IPS-20b (cell line): ENCODE results near the gene TRIP13.
"Not testable (repeated sequence)": the region's sequence is repeated elsewhere in the genome, so short reads cannot be mapped to it uniquely, and the experiment has no call there.

Experiments
- H3K27ac ChIP-seq: one replicate; pipeline ENCODE4 v1.5.1; 2013; ENCODE audit warnings: low read length
- H3K27me3 ChIP-seq: 2 replicates; pipeline ENCODE4 v1.6.1; 2013; ENCODE audit warnings: mild to moderate bottlenecking, low read length, inconsistent platforms; ENCODE audit not compliant: insufficient read depth
- H3K36me3 ChIP-seq: 2 replicates; pipeline ENCODE4 v1.6.1; 2013; ENCODE audit warnings: low read depth, mild to moderate bottlenecking, inconsistent platforms, low read length, moderate library complexity; ENCODE audit not compliant: insufficient read depth
- H3K4me1 ChIP-seq: 2 replicates; pipeline ENCODE4 v1.6.1; 2013; ENCODE audit warnings: mild to moderate bottlenecking, control low read depth, inconsistent platforms, low read length, moderate library complexity; ENCODE audit not compliant: insufficient read depth
- H3K4me3 ChIP-seq: 2 replicates; pipeline ENCODE4 v1.5.1; 2013; ENCODE audit warnings: mild to moderate bottlenecking, low read length, inconsistent platforms
- H3K9ac ChIP-seq: 2 replicates; pipeline ENCODE4 v1.6.1; 2013; ENCODE audit warnings: low read depth, mild to moderate bottlenecking, inconsistent platforms, low read length, moderate library complexity
- H3K9me3 ChIP-seq: 2 replicates; pipeline ENCODE4 v1.6.1; 2013; ENCODE audit warnings: mild to moderate bottlenecking, low read depth, low read length, inconsistent platforms; ENCODE audit not compliant: insufficient read depth

TRIP13 gene

GRCh38 chr5:867300-867870 is 25.3 kb upstream of the TRIP13 start:
- Histone ChIP-seq H3K4me3 (no peak overlapping the region), H3K27me3 (no peaks in the 10 kb centered on the region), H3K9ac (no peak overlapping the region), H3K9me3 (no peaks in the 10 kb centered on the region), H3K4me1 (no peaks in the 10 kb centered on the region), H3K36me3 (peaks cover 99% of the 10 kb centered on the region), H3K27ac (no peak overlapping the region)

GRCh38 chr5:868428-869135 is 24.1 kb upstream of the TRIP13 start:
- Histone ChIP-seq H3K9me3 (no peaks in the 10 kb centered on the region), H3K4me3 (no peak overlapping the region), H3K9ac (no peak overlapping the region), H3K4me1 (no peaks in the 10 kb centered on the region), H3K27ac (no peak overlapping the region), H3K36me3 (peaks cover 99% of the 10 kb centered on the region), H3K27me3 (no peaks in the 10 kb centered on the region)

- no peaks in the 10 kb centered on the region for H3K4me1 ChIP-seq
- H3K36me3 ChIP-seq, result peaks cover 99% of the 10 kb centered on the region
- no peak overlapping the region for H3K27ac ChIP-seq
- no peak overlapping the region for H3K9ac ChIP-seq
- H3K4me3 ChIP-seq, result no peak overlapping the region
- no peaks in the 10 kb centered on the region for H3K27me3 ChIP-seq
- H3K9me3 ChIP-seq, result no peaks in the 10 kb centered on the region
These were observed 21.7 kb upstream of the TRIP13 start for GRCh38 chr5:870956-871355.

GRCh38 chr5:871596-872298 is 20.9 kb upstream of the TRIP13 start:
- Histone ChIP-seq H3K27ac (no peak overlapping the region), H3K9ac (no peak overlapping the region), H3K9me3 (no peaks in the 10 kb centered on the region), H3K27me3 (no peaks in the 10 kb centered on the region), H3K4me3 (no peak overlapping the region), H3K36me3 (peaks cover 100% of the 10 kb centered on the region), H3K4me1 (no peaks in the 10 kb centered on the region)

- H3K27me3 ChIP-seq, result no peaks in the 10 kb centered on the region
- no peak overlapping the region for H3K4me3 ChIP-seq
- H3K27ac ChIP-seq, result no peak overlapping the region
- H3K9me3 ChIP-seq, result no peaks in the 10 kb centered on the region
- H3K9ac ChIP-seq, result no peak overlapping the region
- H3K36me3 ChIP-seq, result peaks cover 100% of the 10 kb centered on the region
- no peaks in the 10 kb centered on the region for H3K4me1 ChIP-seq
These were observed 20.4 kb upstream of the TRIP13 start for GRCh38 chr5:872301-872700.

- Histone ChIP-seq H3K4me1 (no peaks in the 10 kb centered on the region), H3K27me3 (no peaks in the 10 kb centered on the region), H3K36me3 (peaks cover 100% of the 10 kb centered on the region), H3K9me3 (no peaks in the 10 kb centered on the region), H3K27ac (no peak overlapping the region), H3K4me3 (no peak overlapping the region), H3K9ac (no peak overlapping the region)
These were observed 19.4 kb upstream of the TRIP13 start for GRCh38 chr5:873328-873727.

- Histone ChIP-seq H3K9ac (no peak overlapping the region), H3K4me3 (no peak overlapping the region), H3K27me3 (no peaks in the 10 kb centered on the region), H3K36me3 (peaks cover 79% of the 10 kb centered on the region), H3K4me1 (no peaks in the 10 kb centered on the region), H3K27ac (no peak overlapping the region), H3K9me3 (no peaks in the 10 kb centered on the region)
These were observed 16.8 kb upstream of the TRIP13 start for GRCh38 chr5:875931-876330.

- Histone ChIP-seq H3K36me3 (peaks cover 79% of the 10 kb centered on the region), H3K27ac (no peak overlapping the region), H3K9ac (no peak overlapping the region), H3K4me1 (no peaks in the 10 kb centered on the region), H3K9me3 (no peaks in the 10 kb centered on the region), H3K27me3 (no peaks in the 10 kb centered on the region), H3K4me3 (no peak overlapping the region)
These were observed 16.0 kb upstream of the TRIP13 start for GRCh38 chr5:876398-877365.

- no peaks in the 10 kb centered on the region for H3K27me3 ChIP-seq
- no peaks in the 10 kb centered on the region for H3K9me3 ChIP-seq
- H3K4me3 ChIP-seq, result no peak overlapping the region
- peaks cover 79% of the 10 kb centered on the region for H3K36me3 ChIP-seq
- H3K9ac ChIP-seq, result no peak overlapping the region
- no peaks in the 10 kb centered on the region for H3K4me1 ChIP-seq
- no peak overlapping the region for H3K27ac ChIP-seq
These were observed 14.6 kb upstream of the TRIP13 start for GRCh38 chr5:878125-878524.

- H3K36me3 ChIP-seq, result peaks cover 79% of the 10 kb centered on the region
- H3K4me3 ChIP-seq, H3K27me3 ChIP-seq, H3K4me1 ChIP-seq, H3K9me3 ChIP-seq, H3K9ac ChIP-seq, H3K27ac ChIP-seq: not testable (repeated sequence)
These were observed 14.0 kb upstream of the TRIP13 start for GRCh38 chr5:878677-879076.

GRCh38 chr5:880816-881550 is 11.7 kb upstream of the TRIP13 start:
- H3K9ac ChIP-seq, result no peak overlapping the region
- H3K4me1 ChIP-seq, result no peaks in the 10 kb centered on the region
- H3K27ac ChIP-seq, result no peak overlapping the region
- peaks cover 79% of the 10 kb centered on the region for H3K36me3 ChIP-seq
- no peaks in the 10 kb centered on the region for H3K27me3 ChIP-seq
- H3K4me3 ChIP-seq, result no peak overlapping the region
- H3K9me3 ChIP-seq, result no peaks in the 10 kb centered on the region
